Measurements from ENCODE around the gene CGREF1. TPM values are rescaled to one million over a fixed set of nuclear protein-coding genes. Genes with fewer than 3 reads are reported as not detected.

The CGREF1 gene
- total RNA-seq, 1 experiment from 2014 or later, result 1.0 TPM

DNA sequence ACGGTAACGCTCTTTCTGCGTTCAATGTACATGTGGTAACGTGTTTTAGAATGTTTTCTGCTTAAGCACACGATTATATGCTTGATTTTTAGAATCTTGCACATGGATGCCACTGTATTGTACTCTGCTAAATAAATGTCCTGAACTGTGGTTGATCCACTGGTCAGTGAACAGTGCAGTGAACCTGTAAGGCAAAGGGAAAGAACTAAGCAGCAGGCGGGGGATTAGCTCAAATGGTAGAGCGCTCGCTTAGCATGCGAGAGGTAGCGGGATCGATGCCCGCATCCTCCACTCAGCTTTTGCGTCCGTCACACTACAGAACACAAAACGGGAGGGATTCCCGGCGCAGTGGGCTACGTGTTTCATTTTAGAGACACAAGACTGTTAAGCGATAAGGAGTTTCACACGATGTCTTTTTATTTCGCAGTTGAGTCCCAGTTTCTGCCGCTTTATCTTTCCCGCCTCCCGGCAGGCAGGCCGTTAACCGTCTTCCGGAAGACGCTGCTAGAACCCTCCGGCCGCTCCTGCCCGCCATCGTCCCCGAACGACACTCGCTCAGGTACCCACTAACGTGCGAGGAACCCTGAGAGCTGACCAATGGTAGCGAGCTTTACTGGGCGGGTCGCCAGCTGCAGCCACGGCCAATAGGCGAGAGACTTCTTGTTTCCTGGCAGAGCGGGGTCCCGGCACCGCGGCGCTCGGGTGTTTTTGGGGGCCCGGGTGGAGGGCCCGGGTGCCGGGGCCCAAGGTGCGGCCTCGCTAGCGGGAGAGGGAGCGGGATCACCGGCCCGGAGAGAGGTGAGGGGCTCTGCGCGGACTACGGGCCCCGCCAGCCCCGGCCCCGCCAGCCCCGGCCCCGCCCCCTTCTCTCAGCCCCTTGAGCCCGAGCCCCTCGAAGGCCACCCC lies 67.7 kb downstream of the CGREF1 start, which contains the start of gene AGBL5:
Gene AGBL5 (plus strand): TSS at position 673 of the 906 bp plus-strand sequence. CDS start 1,291 bp downstream, outside the sequence.
- peak; percentile 99 for DNase-seq
- Histone ChIP-seq H3K36me3 (replicated peaks; ENCODE audit: control insufficient read depth, insufficient read depth, low read length) (peaks cover 14% of the 10 kb centered on the region), H3K27me3 (ENCODE audit: control insufficient read depth, insufficient read depth, low read length) (no peaks in the 10 kb centered on the region), H3K4me3 (ENCODE audit: insufficient read depth, low read depth, low read length) (peak within 1 kb of the TSS; percentile 91)

Other genes with a start within 250 kb of the CGREF1 start
- gene MAPRE3, start 148.5 kb downstream of the CGREF1 start, total RNA-seq (2014; rRNA removed; shearing (Covaris generic)), result 0.42 and 1.6 TPM in 2 replicates
- 46.5 and 46.6 TPM in 2 replicates for gene TMEM214, start 86.2 kb downstream of the CGREF1 start, total RNA-seq (2014; rRNA removed; shearing (Covaris generic))
- gene AGBL5, start 67.5 kb downstream of the CGREF1 start, total RNA-seq (2014; rRNA removed; shearing (Covaris generic)), result 45.4 and 46.7 TPM in 2 replicates
- 197 and 228 TPM in 2 replicates for gene OST4, start 47.5 kb downstream of the CGREF1 start, total RNA-seq (2014; rRNA removed; shearing (Covaris generic))
- gene EMILIN1, start 40.5 kb downstream of the CGREF1 start, total RNA-seq (2014; rRNA removed; shearing (Covaris generic)), result 5.1 and 5.8 TPM in 2 replicates
- gene KHK, start 32.4 kb downstream of the CGREF1 start, total RNA-seq (2014; rRNA removed; shearing (Covaris generic)), result 3.3 and 5.3 TPM in 2 replicates
- gene ABHD1, start 4.7 kb upstream of the CGREF1 start, total RNA-seq (2014; rRNA removed; shearing (Covaris generic)), result 0.55 TPM in 1 of 2 replicates, not detected in the other
- 84.5 and 87.3 TPM in 2 replicates for gene PREB, start 15.5 kb upstream of the CGREF1 start, total RNA-seq (2014; rRNA removed; shearing (Covaris generic))
- not detected in 2 replicates for gene PRR30, start 20.3 kb upstream of the CGREF1 start, total RNA-seq (2014; rRNA removed; shearing (Covaris generic))
- not detected in 2 replicates for gene TCF23, start 29.9 kb upstream of the CGREF1 start, total RNA-seq (2014; rRNA removed; shearing (Covaris generic))
- gene ATRAID, start 92.9 kb upstream of the CGREF1 start, total RNA-seq (2014; rRNA removed; shearing (Covaris generic)), result 182 and 203 TPM in 2 replicates
- 76.2 and 120 TPM in 2 replicates for gene SLC5A6, start 93.1 kb upstream of the CGREF1 start, total RNA-seq (2014; rRNA removed; shearing (Covaris generic))
- gene CAD, start 98.2 kb upstream of the CGREF1 start, total RNA-seq (2014; rRNA removed; shearing (Covaris generic)), result 73.7 and 84.2 TPM in 2 replicates
- 0.89 and 1.4 TPM in 2 replicates for gene SLC30A3, start 143.9 kb upstream of the CGREF1 start, total RNA-seq (2014; rRNA removed; shearing (Covaris generic))
- not detected in 2 replicates for gene DNAJC5G, start 156.3 kb upstream of the CGREF1 start, total RNA-seq (2014; rRNA removed; shearing (Covaris generic))
- 3.4 and 5.5 TPM in 2 replicates for gene TRIM54, start 163.3 kb upstream of the CGREF1 start, total RNA-seq (2014; rRNA removed; shearing (Covaris generic))
- gene UCN, start 189.3 kb upstream of the CGREF1 start, total RNA-seq (2014; rRNA removed; shearing (Covaris generic)), result 0.66 TPM in 1 of 2 replicates, not detected in the other
- 53.8 and 60.8 TPM in 2 replicates for gene MPV17, start 204.0 kb upstream of the CGREF1 start, total RNA-seq (2014; rRNA removed; shearing (Covaris generic))
- gene GTF3C2, start 237.6 kb upstream of the CGREF1 start, total RNA-seq (2014; rRNA removed; shearing (Covaris generic)), result 147 and 152 TPM in 2 replicates